GM19452 (cell line): ENCODE data around the gene NUP210L.

Source experiments
- ATAC-seq: cut with Tn5 transposase; IDR thresholded peaks from one replicate; pipeline ENCODE4 v1.9.1; 2021; ENCODE audit not compliant: unreplicated experiment

Gene NUP210L

GRCh38 chr1:153968000-153968363, 186.9 kb downstream of the NUP210L start:
- ATAC-seq, result no peak

GRCh38 chr1:153967107-153967999, 187.5 kb downstream of the NUP210L start, which contains the start of gene CREB3L4:
Gene CREB3L4, plus strand, starts transcription at chr1:153967902. Its CDS starts 624 bp downstream, at chr1:153968526.
- peak; percentile 68 for ATAC-seq

- ATAC-seq, result no peak
Measured at GRCh38 chr1:153963850-153964331, 191.0 kb downstream of the NUP210L start.

GRCh38 chr1:153963030-153963849, 191.6 kb downstream of the NUP210L start, which contains the start of gene SLC39A1:
Gene SLC39A1, minus strand, starts transcription at chr1:153963537. Its CDS starts 822 bp downstream, at chr1:153962715.
- peak; percentile 45 for ATAC-seq

- ATAC-seq, result no peak
Measured at GRCh38 chr1:153962088-153963029, 192.5 kb downstream of the NUP210L start.

- no peak for ATAC-seq
Measured at GRCh38 chr1:153961421-153961820, 193.5 kb downstream of the NUP210L start.

GRCh38 chr1:153960206-153960605, 194.7 kb downstream of the NUP210L start:
- no peak for ATAC-seq

- ATAC-seq, result no peak
Measured at GRCh38 chr1:153959454-153959853, 195.4 kb downstream of the NUP210L start.

- no peak for ATAC-seq
Measured at GRCh38 chr1:153958961-153959260, 196.0 kb downstream of the NUP210L start.

- peak; percentile 80 for ATAC-seq
Measured at GRCh38 chr1:153958111-153958960, 196.5 kb downstream of the NUP210L start, which contains the start of gene CRTC2. Gene CRTC2, minus strand, starts transcription at chr1:153958612. Its CDS starts 115 bp downstream, at chr1:153958497.

GRCh38 chr1:153957744-153958110, 197.1 kb downstream of the NUP210L start:
- ATAC-seq, result peak; percentile 14

GRCh38 chr1:153956997-153957715, 197.7 kb downstream of the NUP210L start:
- no peak for ATAC-seq

GRCh38 chr1:153954826-153955225, 200.0 kb downstream of the NUP210L start:
- ATAC-seq, result no peak

- no peak for ATAC-seq
Measured at GRCh38 chr1:153953859-153954365, 201.0 kb downstream of the NUP210L start.

- no peak for ATAC-seq
Measured at GRCh38 chr1:153951801-153952200, 203.1 kb downstream of the NUP210L start.

- ATAC-seq, result no peak
Measured at GRCh38 chr1:153951183-153951582, 203.7 kb downstream of the NUP210L start.

GRCh38 chr1:153946622-153947241, 208.1 kb downstream of the NUP210L start, which contains the start of gene DENND4B:
Gene DENND4B, minus strand, starts transcription at chr1:153946718. Its CDS starts 2,344 bp downstream, at chr1:153944374.
- ATAC-seq, result peak; percentile 75
